ENCODE results near the gene PPFIA1.

DNA sequence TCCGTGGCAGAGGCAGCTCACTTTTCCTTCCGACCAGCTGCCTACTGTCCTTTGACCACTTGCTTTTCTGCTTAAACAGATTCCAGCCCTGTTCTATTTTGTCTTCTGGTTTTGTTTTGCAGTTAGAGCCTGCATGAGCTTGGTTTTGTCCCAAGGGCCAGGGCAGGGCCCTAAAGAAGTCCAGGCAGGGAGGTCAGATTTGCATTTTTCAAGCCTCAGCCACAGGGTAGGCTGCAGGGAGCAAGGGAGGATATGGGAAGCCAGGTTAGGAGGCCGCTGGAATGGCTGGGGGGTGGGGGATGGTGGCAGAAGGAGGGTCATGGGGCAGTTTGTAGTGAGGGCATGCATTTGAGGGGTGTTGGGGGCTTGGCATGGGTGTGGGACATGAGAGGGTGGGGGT is 44.3 kb upstream of the PPFIA1 start:
- no peak for TF ChIP-seq POLR2A (IDR thresholded peaks at IDR 0.05)
- TF ChIP-seq, protein P1, sequence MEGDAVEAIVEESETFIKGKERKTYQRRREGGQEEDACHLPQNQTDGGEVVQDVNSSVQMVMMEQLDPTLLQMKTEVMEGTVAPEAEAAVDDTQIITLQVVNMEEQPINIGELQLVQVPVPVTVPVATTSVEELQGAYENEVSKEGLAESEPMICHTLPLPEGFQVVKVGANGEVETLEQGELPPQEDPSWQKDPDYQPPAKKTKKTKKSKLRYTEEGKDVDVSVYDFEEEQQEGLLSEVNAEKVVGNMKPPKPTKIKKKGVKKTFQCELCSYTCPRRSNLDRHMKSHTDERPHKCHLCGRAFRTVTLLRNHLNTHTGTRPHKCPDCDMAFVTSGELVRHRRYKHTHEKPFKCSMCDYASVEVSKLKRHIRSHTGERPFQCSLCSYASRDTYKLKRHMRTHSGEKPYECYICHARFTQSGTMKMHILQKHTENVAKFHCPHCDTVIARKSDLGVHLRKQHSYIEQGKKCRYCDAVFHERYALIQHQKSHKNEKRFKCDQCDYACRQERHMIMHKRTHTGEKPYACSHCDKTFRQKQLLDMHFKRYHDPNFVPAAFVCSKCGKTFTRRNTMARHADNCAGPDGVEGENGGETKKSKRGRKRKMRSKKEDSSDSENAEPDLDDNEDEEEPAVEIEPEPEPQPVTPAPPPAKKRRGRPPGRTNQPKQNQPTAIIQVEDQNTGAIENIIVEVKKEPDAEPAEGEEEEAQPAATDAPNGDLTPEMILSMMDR (IDR thresholded peaks at IDR 0.05), result no peak

Measured in uterus (tissue), 2 donors.